ENCODE data around the gene ACY1.

ACY1 gene

GRCh38 chr3:51942603-51943450 lies 40.5 kb upstream of the ACY1 start:
- no peak for TF ChIP-seq CTCF (IDR thresholded peaks at IDR 0.05; ENCODE audit: low read depth, low read length)
- peaks cover 16% of the 10 kb centered on the region for H3K36me3 ChIP-seq
- peak overlapping the region; percentile 55 for H3K4me3 ChIP-seq (ENCODE audit: low read depth, low read length)
- peak; percentile 66 for DNase-seq
- peak overlapping the region; percentile 88 for H3K27ac ChIP-seq
- H3K9me3 ChIP-seq (ENCODE audit: severe bottlenecking), result no peaks in the 10 kb centered on the region
- no peaks in the 10 kb centered on the region for H3K27me3 ChIP-seq (ENCODE audit: insufficient read depth, low read depth, severe bottlenecking)

GRCh38 chr3:51943451-51944391 lies 39.6 kb upstream of the ACY1 start:
- DNase-seq, result no peak
- H3K4me3 ChIP-seq (ENCODE audit: low read depth, low read length), result no peak overlapping the region
- peaks cover 9% of the 10 kb centered on the region for H3K36me3 ChIP-seq
- H3K27me3 ChIP-seq (ENCODE audit: insufficient read depth, low read depth, severe bottlenecking), result no peaks in the 10 kb centered on the region
- peak overlapping the region; percentile 88; the same call in 1 of the 2 replicates for H3K27ac ChIP-seq
- no peak for TF ChIP-seq CTCF (IDR thresholded peaks at IDR 0.05; ENCODE audit: low read depth, low read length)
- H3K9me3 ChIP-seq (ENCODE audit: severe bottlenecking), result no peaks in the 10 kb centered on the region

GRCh38 chr3:51944451-51945021 lies 38.8 kb upstream of the ACY1 start:
- no peak for DNase-seq
- Histone ChIP-seq H3K36me3 (peaks cover 1% of the 10 kb centered on the region), H3K27ac (no peak overlapping the region), H3K9me3 (ENCODE audit: severe bottlenecking) (no peaks in the 10 kb centered on the region), H3K27me3 (ENCODE audit: insufficient read depth, low read depth, severe bottlenecking) (no peaks in the 10 kb centered on the region), H3K4me3 (ENCODE audit: low read depth, low read length) (no peak overlapping the region)
- no peak for TF ChIP-seq CTCF (IDR thresholded peaks at IDR 0.05; ENCODE audit: low read depth, low read length)

DNA sequence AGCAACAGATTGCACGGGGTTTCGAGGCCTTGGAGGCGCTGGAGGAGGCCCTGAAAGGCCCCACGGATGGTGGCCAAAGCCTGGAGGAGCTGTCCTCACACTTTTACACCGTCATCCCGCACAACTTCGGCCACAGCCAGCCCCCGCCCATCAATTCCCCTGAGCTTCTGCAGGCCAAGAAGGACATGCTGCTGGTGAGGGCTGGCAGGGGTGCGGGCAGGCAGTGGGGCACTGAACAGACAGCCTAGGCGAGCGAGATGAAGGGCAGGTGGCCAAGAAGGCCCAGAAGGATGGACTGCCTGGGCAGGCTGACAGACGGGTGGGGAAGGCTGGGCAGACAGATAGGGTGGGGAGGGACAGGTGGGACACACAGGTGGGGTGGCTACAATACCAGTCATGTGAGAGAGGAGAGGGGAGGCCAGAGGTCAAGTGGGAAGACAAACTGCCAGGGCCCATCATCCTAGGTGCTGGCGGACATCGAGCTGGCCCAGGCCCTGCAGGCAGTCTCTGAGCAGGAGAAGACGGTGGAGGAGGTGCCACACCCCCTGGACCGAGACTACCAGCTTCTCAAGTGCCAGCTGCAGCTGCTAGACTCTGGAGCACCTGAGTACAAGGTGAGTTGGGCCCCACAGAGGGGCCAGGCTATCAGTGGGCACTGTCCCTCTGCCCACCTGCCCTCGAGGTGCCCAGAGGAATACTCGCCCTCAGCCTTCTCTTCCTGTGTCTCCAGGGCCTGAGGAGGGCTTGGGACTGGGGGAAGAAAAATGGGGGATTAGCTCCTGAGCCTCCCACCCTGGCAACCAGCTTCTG lies 38.1 kb upstream of the ACY1 start:
- H3K27me3 ChIP-seq (ENCODE audit: insufficient read depth, low read depth, severe bottlenecking), result no peaks in the 10 kb centered on the region
- H3K9me3 ChIP-seq (ENCODE audit: severe bottlenecking), result no peaks in the 10 kb centered on the region
- no peak overlapping the region for H3K4me3 ChIP-seq (ENCODE audit: low read depth, low read length)
- no peak for TF ChIP-seq CTCF (IDR thresholded peaks at IDR 0.05; ENCODE audit: low read depth, low read length)
- no peak for DNase-seq
- H3K27ac ChIP-seq, result no peak overlapping the region
- no peaks in the 10 kb centered on the region for H3K36me3 ChIP-seq
